ENCODE data around the gene GHITM.
A peak's percentile ranks its signal among the peaks of the same experiment; 100 is the strongest.
"Not testable (repeated sequence)": the region's sequence is repeated elsewhere in the genome, so short reads cannot be mapped to it uniquely, and the experiment has no call there.

GHITM gene

GRCh38 chr10:84176351-84176750 lies 37.0 kb downstream of the GHITM start:
- no peak for DNase-seq (ENCODE audit: low spot score)

- no peak for DNase-seq (ENCODE audit: low spot score)
Measured at GRCh38 chr10:84176836-84177474, 37.6 kb downstream of the GHITM start.

GRCh38 chr10:84177541-84178141 lies 38.3 kb downstream of the GHITM start:
- no peak for DNase-seq (ENCODE audit: low spot score)

- no peak for DNase-seq (ENCODE audit: low spot score)
Measured at GRCh38 chr10:84178160-84178609, 38.9 kb downstream of the GHITM start.

- peak; percentile 98 for DNase-seq (ENCODE audit: low spot score)
Measured at GRCh38 chr10:84179059-84179710, 39.9 kb downstream of the GHITM start.

GRCh38 chr10:84180386-84180785 lies 41.1 kb downstream of the GHITM start:
- DNase-seq (ENCODE audit: low spot score), result not testable (repeated sequence)

- DNase-seq (ENCODE audit: low spot score), result no peak
Measured at GRCh38 chr10:84181631-84182030, 42.3 kb downstream of the GHITM start.

GRCh38 chr10:84184517-84184916 lies 45.2 kb downstream of the GHITM start:
- DNase-seq (ENCODE audit: low spot score), result no peak

GRCh38 chr10:84185526-84186175 lies 46.3 kb downstream of the GHITM start:
- no peak for DNase-seq (ENCODE audit: low spot score)

GRCh38 chr10:84188815-84189214 lies 49.5 kb downstream of the GHITM start:
- DNase-seq (ENCODE audit: low spot score), result no peak

GRCh38 chr10:84190621-84191020 lies 51.3 kb downstream of the GHITM start:
- DNase-seq (ENCODE audit: low spot score), result no peak

- no peak for DNase-seq (ENCODE audit: low spot score)
Measured at GRCh38 chr10:84191106-84191505, 51.8 kb downstream of the GHITM start.

GRCh38 chr10:84193327-84193726 lies 54.0 kb downstream of the GHITM start:
- no peak for DNase-seq (ENCODE audit: low spot score)

GRCh38 chr10:84193846-84194423 lies 54.6 kb downstream of the GHITM start:
- no peak for DNase-seq (ENCODE audit: low spot score)

GRCh38 chr10:84194424-84195043 lies 55.2 kb downstream of the GHITM start, which contains the start of gene CDHR1:
Gene CDHR1, plus strand, starts transcription at chr10:84194537. Its CDS starts 224 bp downstream, at chr10:84194761.
- peak; percentile 57 for DNase-seq (ENCODE audit: low spot score)

GRCh38 chr10:84195044-84195830 lies 55.9 kb downstream of the GHITM start:
- DNase-seq (ENCODE audit: low spot score), result no peak

GRCh38 chr10:84196083-84196482 lies 56.8 kb downstream of the GHITM start:
- no peak for DNase-seq (ENCODE audit: low spot score)

GRCh38 chr10:84196941-84197340 lies 57.6 kb downstream of the GHITM start:
- no peak for DNase-seq (ENCODE audit: low spot score)

GRCh38 chr10:84197643-84198042 lies 58.3 kb downstream of the GHITM start:
- no peak for DNase-seq (ENCODE audit: low spot score)

GRCh38 chr10:84198206-84198915 lies 59.1 kb downstream of the GHITM start:
- DNase-seq (ENCODE audit: low spot score), result no peak
